Measurements from ENCODE around the gene NFATC2.

GRCh38 chr20:51497542-51498467 is 44.7 kb downstream of the NFATC2 start:
- TF ChIP-seq, protein P1, sequence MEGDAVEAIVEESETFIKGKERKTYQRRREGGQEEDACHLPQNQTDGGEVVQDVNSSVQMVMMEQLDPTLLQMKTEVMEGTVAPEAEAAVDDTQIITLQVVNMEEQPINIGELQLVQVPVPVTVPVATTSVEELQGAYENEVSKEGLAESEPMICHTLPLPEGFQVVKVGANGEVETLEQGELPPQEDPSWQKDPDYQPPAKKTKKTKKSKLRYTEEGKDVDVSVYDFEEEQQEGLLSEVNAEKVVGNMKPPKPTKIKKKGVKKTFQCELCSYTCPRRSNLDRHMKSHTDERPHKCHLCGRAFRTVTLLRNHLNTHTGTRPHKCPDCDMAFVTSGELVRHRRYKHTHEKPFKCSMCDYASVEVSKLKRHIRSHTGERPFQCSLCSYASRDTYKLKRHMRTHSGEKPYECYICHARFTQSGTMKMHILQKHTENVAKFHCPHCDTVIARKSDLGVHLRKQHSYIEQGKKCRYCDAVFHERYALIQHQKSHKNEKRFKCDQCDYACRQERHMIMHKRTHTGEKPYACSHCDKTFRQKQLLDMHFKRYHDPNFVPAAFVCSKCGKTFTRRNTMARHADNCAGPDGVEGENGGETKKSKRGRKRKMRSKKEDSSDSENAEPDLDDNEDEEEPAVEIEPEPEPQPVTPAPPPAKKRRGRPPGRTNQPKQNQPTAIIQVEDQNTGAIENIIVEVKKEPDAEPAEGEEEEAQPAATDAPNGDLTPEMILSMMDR (IDR thresholded peaks at IDR 0.05; ENCODE audit: control extremely low read depth in 1 of 3, insufficient read depth in 1 of 3, low read depth in 1 of 3, low read length in 3 of 3): no peak
- TF ChIP-seq FOSL1 (IDR thresholded peaks at IDR 0.05; ENCODE audit: insufficient read depth, low read depth, low read length): no peak
